Neural crest cell (in vitro differentiated cells): ENCODE data around the gene VRK1. TPM values are rescaled to one million over a fixed set of nuclear protein-coding genes. Genes with fewer than 3 reads are reported as not detected.

Source experiments
- DNase-seq: peaks from one replicate; pipeline ENCODE4 v3.0.0; 2021; ENCODE audit warnings: low read depth, mixed read lengths, low spot score
- H3K27ac Mint-ChIP-seq: one replicate; pipeline ENCODE4 v1.8.0; 2021; ENCODE audit warnings: mild to moderate bottlenecking, mixed read lengths; ENCODE audit not compliant: unreplicated experiment
- H3K27me3 Mint-ChIP-seq: 2 replicates; pipeline ENCODE4 v1.8.0; 2021; ENCODE audit warnings: low read depth, mild to moderate bottlenecking, mixed read lengths
- H3K36me3 Mint-ChIP-seq: 2 replicates; pipeline ENCODE4 v1.8.0; 2021; ENCODE audit warnings: low read depth, mild to moderate bottlenecking, mixed read lengths
- H3K4me1 Mint-ChIP-seq: 2 replicates; pipeline ENCODE4 v1.8.0; 2021; ENCODE audit warnings: mixed read lengths
- H3K4me3 Mint-ChIP-seq: one replicate; pipeline ENCODE4 v1.8.0; 2021; ENCODE audit warnings: mild to moderate bottlenecking, mixed read lengths
- H3K9me3 Mint-ChIP-seq: 2 replicates; pipeline ENCODE4 v1.8.0; 2021; ENCODE audit warnings: mixed read lengths
- total RNA-seq: library from RNA; stranded (reverse); gene quantifications from 2 replicates; pipeline ENCODE4 v1.2.1, GENCODE V29; 2021
- TF ChIP-seq, protein P1 (sequence below): fragments of 200-600 bp; sonication (generic); conservative IDR thresholded peaks from 2 replicates; pipeline ENCODE4 v1.5.0; 2021; ENCODE audit warnings: antibody characterized with exemption, mild to moderate bottlenecking

The VRK1 gene
- total RNA-seq, 1 donor from 2014 or later: 62.1 TPM

GRCh38 chr14:96929950-96930349, 132.8 kb downstream of the VRK1 start:
- H3K36me3 Mint-ChIP-seq: no peaks in the 10 kb centered on the region
- TF ChIP-seq, protein P1, sequence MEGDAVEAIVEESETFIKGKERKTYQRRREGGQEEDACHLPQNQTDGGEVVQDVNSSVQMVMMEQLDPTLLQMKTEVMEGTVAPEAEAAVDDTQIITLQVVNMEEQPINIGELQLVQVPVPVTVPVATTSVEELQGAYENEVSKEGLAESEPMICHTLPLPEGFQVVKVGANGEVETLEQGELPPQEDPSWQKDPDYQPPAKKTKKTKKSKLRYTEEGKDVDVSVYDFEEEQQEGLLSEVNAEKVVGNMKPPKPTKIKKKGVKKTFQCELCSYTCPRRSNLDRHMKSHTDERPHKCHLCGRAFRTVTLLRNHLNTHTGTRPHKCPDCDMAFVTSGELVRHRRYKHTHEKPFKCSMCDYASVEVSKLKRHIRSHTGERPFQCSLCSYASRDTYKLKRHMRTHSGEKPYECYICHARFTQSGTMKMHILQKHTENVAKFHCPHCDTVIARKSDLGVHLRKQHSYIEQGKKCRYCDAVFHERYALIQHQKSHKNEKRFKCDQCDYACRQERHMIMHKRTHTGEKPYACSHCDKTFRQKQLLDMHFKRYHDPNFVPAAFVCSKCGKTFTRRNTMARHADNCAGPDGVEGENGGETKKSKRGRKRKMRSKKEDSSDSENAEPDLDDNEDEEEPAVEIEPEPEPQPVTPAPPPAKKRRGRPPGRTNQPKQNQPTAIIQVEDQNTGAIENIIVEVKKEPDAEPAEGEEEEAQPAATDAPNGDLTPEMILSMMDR: no peak
- H3K27me3 Mint-ChIP-seq: no peaks in the 10 kb centered on the region
- no peaks in the 10 kb centered on the region for H3K4me1 Mint-ChIP-seq
- H3K9me3 Mint-ChIP-seq: no peaks in the 10 kb centered on the region
- H3K4me3 Mint-ChIP-seq: no peak overlapping the region
- no peak overlapping the region for H3K27ac Mint-ChIP-seq
- no peak for DNase-seq

DNA sequence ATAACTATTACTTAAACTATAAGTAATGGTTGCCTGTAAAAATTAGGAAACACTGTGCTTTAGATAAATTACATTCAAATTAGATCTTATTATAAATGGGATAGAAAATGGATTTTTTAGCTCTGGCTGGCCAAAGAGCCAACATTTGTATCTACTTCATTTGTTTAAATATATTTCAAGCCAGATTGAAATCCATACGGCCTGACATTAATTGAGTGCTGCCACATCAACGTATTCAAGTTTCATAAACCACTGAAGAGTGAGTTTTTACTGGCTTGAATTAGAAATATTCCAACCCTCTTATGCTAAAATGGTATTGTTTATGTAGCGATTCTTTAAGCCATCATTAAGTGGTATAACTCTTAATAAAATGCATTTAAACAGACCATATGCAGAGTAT, 133.3 kb downstream of the VRK1 start:
- H3K9me3 Mint-ChIP-seq: no peaks in the 10 kb centered on the region
- no peak overlapping the region for H3K4me3 Mint-ChIP-seq
- no peaks in the 10 kb centered on the region for H3K27me3 Mint-ChIP-seq

More for the DNA sequence above, 133.3 kb downstream of the VRK1 start:
- no peak for DNase-seq
- H3K27ac Mint-ChIP-seq: no peak overlapping the region
- H3K4me1 Mint-ChIP-seq: no peaks in the 10 kb centered on the region
- H3K36me3 Mint-ChIP-seq: no peaks in the 10 kb centered on the region
- TF ChIP-seq, protein P1: no peak
